SJSA1 (cell line): Measurements from ENCODE around the gene SF3B3. TPM values are rescaled to one million over a fixed set of nuclear protein-coding genes. Genes with fewer than 3 reads are reported as not detected.
"Not testable (repeated sequence)": the region's sequence is repeated elsewhere in the genome, so short reads cannot be mapped to it uniquely, and the experiment has no call there.

ENCODE experiments used
- DNase-seq, 2 experiments: peaks; one replicate each; pipeline ENCODE4 v3.0.0-alpha.2; 2015 to 2020; ENCODE audit warnings: low spot score in 2 of 2, low read depth in 1 of 2
- H3K27ac ChIP-seq: fragments of 250-450 bp; sonication (Bioruptor Pico); 2 replicates; pipeline ENCODE4 v1.5.1; 2020; ENCODE audit warnings: mild to moderate bottlenecking, moderate library complexity
- H3K27me3 ChIP-seq: fragments of 250-450 bp; sonication (Bioruptor Pico); replicated peaks from 2 replicates; pipeline ENCODE4 v1.5.1; 2020; ENCODE audit warnings: mild to moderate bottlenecking, moderate library complexity
- H3K36me3 ChIP-seq: fragments of 250-450 bp; sonication (Bioruptor Pico); 2 replicates; pipeline ENCODE4 v1.5.1; 2020; ENCODE audit warnings: mild to moderate bottlenecking
- H3K4me1 ChIP-seq: fragments of 250-450 bp; sonication (Bioruptor Pico); replicated peaks from 2 replicates; pipeline ENCODE4 v1.6.1; 2021; ENCODE audit warnings: mild to moderate bottlenecking
- H3K4me3 ChIP-seq: fragments of 250-450 bp; sonication (Bioruptor Pico); 2 replicates; pipeline ENCODE4 v1.5.1; 2020; ENCODE audit warnings: mild to moderate bottlenecking
- H3K9me3 ChIP-seq: fragments of 250-450 bp; sonication (Bioruptor Pico); replicated peaks from 2 replicates; pipeline ENCODE4 v1.5.1; 2020; ENCODE audit warnings: mild to moderate bottlenecking
- total RNA-seq: library from RNA; depleted of rRNA; stranded (reverse); fragments of >200 nt; shearing (Covaris generic); gene quantifications from 2 replicates; pipeline ENCODE4 v1.2.3, GENCODE V29; 2014

SF3B3 gene
- total RNA-seq, 1 experiment from 2014 or later: 170 TPM

- H3K9me3 ChIP-seq: no peaks in the 10 kb centered on the region
- no peak for DNase-seq
- no peak overlapping the region for H3K27ac ChIP-seq
- no peaks in the 10 kb centered on the region for H3K27me3 ChIP-seq
- H3K36me3 ChIP-seq: peaks cover 65% of the 10 kb centered on the region
- no peak overlapping the region for H3K4me3 ChIP-seq
- no peaks in the 10 kb centered on the region for H3K4me1 ChIP-seq
Observed at GRCh38 chr16:70493802-70494201, 29.8 kb upstream of the SF3B3 start.

GRCh38 chr16:70494202-70494770 is 29.3 kb upstream of the SF3B3 start:
- H3K27me3 ChIP-seq: no peaks in the 10 kb centered on the region
- no peak overlapping the region for H3K4me3 ChIP-seq
- no peaks in the 10 kb centered on the region for H3K4me1 ChIP-seq
- H3K27ac ChIP-seq: no peak overlapping the region
- no peaks in the 10 kb centered on the region for H3K9me3 ChIP-seq
- peaks cover 67% of the 10 kb centered on the region for H3K36me3 ChIP-seq
- no peak for DNase-seq

GRCh38 chr16:70494777-70495176 is 28.8 kb upstream of the SF3B3 start:
- no peak for DNase-seq
- Histone ChIP-seq H3K27me3 (no peaks in the 10 kb centered on the region), H3K4me3 (no peak overlapping the region), H3K36me3 (peaks cover 66% of the 10 kb centered on the region), H3K9me3 (no peaks in the 10 kb centered on the region), H3K27ac (no peak overlapping the region), H3K4me1 (no peaks in the 10 kb centered on the region)

GRCh38 chr16:70495425-70496182 is 28.0 kb upstream of the SF3B3 start:
- no peaks in the 10 kb centered on the region for H3K4me1 ChIP-seq
- no peaks in the 10 kb centered on the region for H3K9me3 ChIP-seq
- no peak for DNase-seq
- no peak overlapping the region for H3K4me3 ChIP-seq
- peaks cover 61% of the 10 kb centered on the region for H3K36me3 ChIP-seq
- H3K27ac ChIP-seq: no peak overlapping the region
- no peaks in the 10 kb centered on the region for H3K27me3 ChIP-seq

GRCh38 chr16:70496513-70496912 is 27.1 kb upstream of the SF3B3 start:
- H3K4me1 ChIP-seq: no peaks in the 10 kb centered on the region
- DNase-seq: no peak
- no peak overlapping the region for H3K27ac ChIP-seq
- peaks cover 63% of the 10 kb centered on the region for H3K36me3 ChIP-seq
- H3K9me3 ChIP-seq: no peaks in the 10 kb centered on the region
- H3K4me3 ChIP-seq: no peak overlapping the region
- H3K27me3 ChIP-seq: no peaks in the 10 kb centered on the region

- Histone ChIP-seq H3K27ac (no peak overlapping the region), H3K27me3 (no peaks in the 10 kb centered on the region; the same call in 1 of the 2 replicates), H3K4me3 (no peak overlapping the region), H3K36me3 (peaks cover 80% of the 10 kb centered on the region), H3K9me3 (no peaks in the 10 kb centered on the region), H3K4me1 (no peaks in the 10 kb centered on the region)
- no peak for DNase-seq
Observed at GRCh38 chr16:70508752-70509151, 14.9 kb upstream of the SF3B3 start.

GRCh38 chr16:70510216-70510615 is 13.4 kb upstream of the SF3B3 start:
- Histone ChIP-seq H3K27me3 (no peaks in the 10 kb centered on the region; the same call in 1 of the 2 replicates), H3K36me3 (peaks cover 87% of the 10 kb centered on the region), H3K9me3 (no peaks in the 10 kb centered on the region), H3K27ac (no peak overlapping the region), H3K4me3 (no peak overlapping the region), H3K4me1 (no peaks in the 10 kb centered on the region)
- DNase-seq: no peak

GRCh38 chr16:70511833-70512232 is 11.8 kb upstream of the SF3B3 start:
- Histone ChIP-seq H3K27ac (no peak overlapping the region), H3K27me3 (no peaks in the 10 kb centered on the region; the same call in 1 of the 2 replicates), H3K4me3 (no peak overlapping the region), H3K9me3 (no peaks in the 10 kb centered on the region), H3K36me3 (peaks cover 94% of the 10 kb centered on the region), H3K4me1 (no peaks in the 10 kb centered on the region)
- DNase-seq: no peak

GRCh38 chr16:70512456-70512855 is 11.2 kb upstream of the SF3B3 start:
- DNase-seq: no peak
- no peak overlapping the region for H3K27ac ChIP-seq

GRCh38 chr16:70520612-70521297 is 2.9 kb upstream of the SF3B3 start:
- no peak overlapping the region for H3K27ac ChIP-seq
- DNase-seq: no peak
- peaks cover 51% of the 10 kb centered on the region for H3K36me3 ChIP-seq
- H3K9me3 ChIP-seq: no peaks in the 10 kb centered on the region
- H3K27me3 ChIP-seq: no peaks in the 10 kb centered on the region
- no peak overlapping the region for H3K4me3 ChIP-seq
- peaks cover 18% of the 10 kb centered on the region for H3K4me1 ChIP-seq

More at GRCh38 chr16:70512456-70512855, 11.2 kb upstream of the SF3B3 start:
- Histone ChIP-seq H3K9me3 (no peaks in the 10 kb centered on the region), H3K27me3 (no peaks in the 10 kb centered on the region; the same call in 1 of the 2 replicates), H3K4me3 (no peak overlapping the region), H3K4me1 (no peaks in the 10 kb centered on the region), H3K36me3 (peaks cover 91% of the 10 kb centered on the region)

GRCh38 chr16:70522216-70523075 is 1.2 kb upstream of the SF3B3 start:
- Histone ChIP-seq H3K27ac (peak overlapping the region; percentile 90), H3K36me3 (peaks cover 54% of the 10 kb centered on the region), H3K4me1 (peaks cover 28% of the 10 kb centered on the region), H3K4me3 (peak overlapping the region; percentile 70), H3K9me3 (no peaks in the 10 kb centered on the region), H3K27me3 (no peaks in the 10 kb centered on the region)
- peak in 1 of 2 experiments; percentile 20 for DNase-seq

GRCh38 chr16:70523076-70523742 is 407 bp upstream of the SF3B3 start, which contains the start of gene COG4:
TSS of gene COG4 (minus strand) at chr16:70523554. CDS start at chr16:70523543, 11 bp downstream.
- H3K9me3 ChIP-seq: no peaks in the 10 kb centered on the region
- DNase-seq: peak; percentile 91 to 96
- peaks cover 51% of the 10 kb centered on the region for H3K36me3 ChIP-seq
- peaks cover 28% of the 10 kb centered on the region for H3K4me1 ChIP-seq
- H3K27ac ChIP-seq: peak within 1 kb of the TSS; percentile 90
- H3K4me3 ChIP-seq: peak within 1 kb of the TSS; percentile 70
- H3K27me3 ChIP-seq: no peaks in the 10 kb centered on the region

GRCh38 chr16:70524399-70524825 is 796 bp downstream of the SF3B3 start:
- peaks cover 28% of the 10 kb centered on the region for H3K4me1 ChIP-seq
- DNase-seq, H3K27me3 ChIP-seq, H3K9me3 ChIP-seq: not testable (repeated sequence)
- peak overlapping the region; percentile 70 for H3K4me3 ChIP-seq
- peak overlapping the region; percentile 90 for H3K27ac ChIP-seq
- H3K36me3 ChIP-seq: peaks cover 57% of the 10 kb centered on the region
